MG63 (cell line): ENCODE results near the gene COL6A5. TPM values are rescaled to one million over a fixed set of nuclear protein-coding genes. Genes with fewer than 3 reads are reported as not detected.

Experiments used
- DNase-seq: peaks from one replicate; pipeline ENCODE4 v3.0.0-alpha.2; 2020
- H3K27me3 ChIP-seq: fragments of 250-450 bp; sonication (Bioruptor Pico); 2 replicates; pipeline ENCODE4 v1.5.1; 2020; ENCODE audit warnings: mild to moderate bottlenecking, moderate library complexity
- H3K36me3 ChIP-seq: fragments of 250-450 bp; sonication (Bioruptor Pico); 2 replicates; pipeline ENCODE4 v1.5.1; 2020; ENCODE audit warnings: mild to moderate bottlenecking, moderate library complexity
- H3K4me3 ChIP-seq: fragments of 250-450 bp; sonication (Bioruptor Pico); 2 replicates; pipeline ENCODE4 v1.5.1; 2020; ENCODE audit warnings: mild to moderate bottlenecking, moderate library complexity
- H3K9me3 ChIP-seq: fragments of 250-450 bp; sonication (Bioruptor Pico); 2 replicates; pipeline ENCODE4 v1.5.1; 2020; ENCODE audit warnings: mild to moderate bottlenecking, moderate library complexity
- total RNA-seq: library from RNA; depleted of rRNA; stranded (reverse); fragments of >200 nt; shearing (Covaris generic); gene quantifications from 2 replicates; pipeline ENCODE4 v1.2.3, GENCODE V29; 2014; ENCODE audit warnings: low replicate concordance; rRNA removed

Gene COL6A5
- total RNA-seq, 1 experiment from 2014 or later, result not detected

DNA sequence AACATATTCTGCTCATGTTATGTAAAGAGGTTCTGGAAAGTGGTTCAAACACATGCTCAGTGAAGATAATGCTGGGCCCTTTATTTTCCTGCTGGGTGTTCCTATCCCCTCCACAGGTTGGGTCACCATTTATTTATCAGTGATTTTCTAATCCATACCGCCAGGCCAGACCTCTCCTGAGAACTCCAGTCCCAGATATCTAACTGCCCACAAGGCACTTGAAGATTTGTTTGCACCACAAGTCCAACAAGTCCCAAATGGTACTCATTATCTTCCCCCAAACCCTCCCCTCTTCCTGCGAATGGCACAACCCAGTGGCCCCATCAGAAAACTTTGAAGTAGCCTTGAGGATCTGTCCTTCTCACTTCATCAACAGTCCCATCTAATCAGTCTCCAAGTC lies 176.9 kb downstream of the COL6A5 start:
- peaks cover 44% of the 10 kb centered on the region for H3K27me3 ChIP-seq

GRCh38 chr3:130527426-130527825 lies 182.0 kb downstream of the COL6A5 start:
- no peak for DNase-seq
- Histone ChIP-seq H3K9me3 (no peaks in the 10 kb centered on the region), H3K4me3 (no peak overlapping the region), H3K36me3 (no peaks in the 10 kb centered on the region), H3K27me3 (peaks cover 24% of the 10 kb centered on the region)

More for the DNA sequence above, 176.9 kb downstream of the COL6A5 start:
- no peak overlapping the region for H3K4me3 ChIP-seq
- DNase-seq, result no peak
- H3K36me3 ChIP-seq, result no peaks in the 10 kb centered on the region
- no peaks in the 10 kb centered on the region for H3K9me3 ChIP-seq

- Histone ChIP-seq H3K9me3 (no peaks in the 10 kb centered on the region), H3K36me3 (no peaks in the 10 kb centered on the region), H3K27me3 (peaks cover 21% of the 10 kb centered on the region), H3K4me3 (no peak overlapping the region)
- DNase-seq, result no peak
These were observed 182.6 kb downstream of the COL6A5 start for GRCh38 chr3:130528120-130528519.

DNA sequence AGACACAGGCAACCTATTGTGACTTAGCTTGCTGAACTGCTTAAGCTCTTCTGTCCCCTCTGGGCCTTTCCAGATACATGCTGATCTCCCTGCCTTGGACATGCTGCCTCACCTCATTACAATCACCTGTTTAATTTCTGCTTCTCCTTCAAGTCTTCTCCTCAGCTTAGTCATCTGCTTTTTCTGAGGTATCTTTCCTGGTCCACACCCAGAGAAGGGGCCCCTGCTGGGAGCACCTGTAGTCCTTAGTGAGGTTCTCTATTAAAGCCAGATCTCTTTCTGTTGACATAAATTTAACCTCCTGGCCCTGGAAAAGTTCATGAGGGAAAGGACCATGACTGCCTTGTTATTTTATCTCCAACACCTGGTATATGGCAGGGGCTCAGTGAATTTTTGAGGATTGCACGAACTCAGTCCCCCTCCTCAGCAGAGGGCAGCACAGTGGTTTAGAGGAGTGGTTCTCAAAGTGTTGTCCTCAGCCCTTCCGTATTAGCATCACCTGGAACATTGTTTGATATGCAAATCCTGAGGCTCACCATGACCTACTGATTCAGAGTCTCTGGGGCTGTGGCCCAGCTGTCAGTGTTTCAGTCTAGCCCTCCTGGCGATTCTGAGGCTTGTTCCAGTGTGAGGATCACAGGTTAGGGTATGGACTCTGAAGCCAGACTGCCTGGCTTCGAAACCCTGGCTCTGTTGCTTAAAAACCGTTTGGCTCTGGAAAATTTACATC lies 184.2 kb downstream of the COL6A5 start:
- no peak overlapping the region for H3K4me3 ChIP-seq
- DNase-seq, result no peak
- peaks cover 15% of the 10 kb centered on the region for H3K27me3 ChIP-seq
- H3K9me3 ChIP-seq, result no peaks in the 10 kb centered on the region
- H3K36me3 ChIP-seq, result no peaks in the 10 kb centered on the region

DNA sequence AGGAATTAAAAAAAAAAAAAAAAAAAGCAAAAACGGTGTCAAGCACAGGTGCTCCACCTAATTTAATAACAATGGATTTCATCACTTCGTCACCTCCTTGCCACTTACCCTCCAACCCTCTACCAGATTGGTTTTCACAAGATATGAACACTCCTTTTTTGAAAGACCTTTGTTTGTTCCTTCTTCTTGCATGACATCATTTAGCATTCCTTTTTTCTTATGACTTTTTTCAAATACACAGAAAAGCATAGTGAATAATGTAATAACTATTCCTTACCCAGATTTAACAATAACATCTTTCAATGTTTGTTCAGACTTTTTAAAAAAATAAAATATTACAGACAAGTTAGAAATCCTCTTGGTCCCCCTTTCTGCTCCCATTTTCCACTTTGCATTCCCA lies 187.8 kb downstream of the COL6A5 start:
- no peak for DNase-seq
- peaks cover 8% of the 10 kb centered on the region; the same call in 1 of the 2 replicates for H3K27me3 ChIP-seq
- H3K36me3 ChIP-seq, result no peaks in the 10 kb centered on the region
- no peak overlapping the region for H3K4me3 ChIP-seq
- H3K9me3 ChIP-seq, result no peaks in the 10 kb centered on the region

Other genes starting within 250 kb of the COL6A5 start
- not detected in 2 replicates for gene COL6A6, start 171.5 kb downstream of the COL6A5 start, total RNA-seq